Right lobe of liver (tissue), 6 donors: ENCODE data around the gene OPA3. TPM values are rescaled to one million over a fixed set of nuclear protein-coding genes. Genes with fewer than 3 reads are reported as not detected.

ENCODE experiments used
- ATAC-seq, 4 donors: fragments of 200-7000 bp; cut with Tn5 transposase; one replicate each; pipeline ENCODE4 v1.9.1; 2020; ENCODE audit warnings: mild to moderate bottlenecking in 4 of 4, moderate library complexity in 4 of 4
- DNase-seq, 3 donors: peaks; one replicate each; pipeline ENCODE4 v3.0.0-alpha.2; 2020
- H3K27ac ChIP-seq, 3 donors: fragments of 200-600 bp; one replicate each; pipeline ENCODE4 v1.8.0; 2022
- H3K27me3 ChIP-seq, 2 donors: fragments of 200-600 bp; one replicate each; pipeline ENCODE4 v1.8.0; 2022
- H3K36me3 ChIP-seq, 4 donors: fragments of 200-600 bp; sonication (generic) in 1 of 4; one replicate each; pipeline versions ENCODE4 v1.5.1 to v1.8.0; 2017 to 2022; ENCODE audit warnings: control low read depth in 1 of 4
- H3K4me1 ChIP-seq, 4 donors: fragments of 200-600 bp; sonication (generic) in 1 of 4; one replicate each; pipeline versions ENCODE4 v1.5.1 to v1.8.0; 2017 to 2022; ENCODE audit warnings: control low read depth in 1 of 4
- H3K4me3 ChIP-seq, 3 donors: fragments of 200-600 bp; one replicate each; pipeline ENCODE4 v1.8.0; 2022
- H3K9me3 ChIP-seq, 4 donors: fragments of 200-600 bp; sonication (generic) in 1 of 4; one replicate each; pipeline versions ENCODE4 v1.5.1 to v1.8.0; 2017 to 2022; ENCODE audit warnings: control low read depth in 1 of 4
- CTCF ChIP-seq, 4 donors: fragments of 200-600 bp in 3 of 4; fragments of 450-650 bp in 1 of 4; IDR thresholded peaks; one replicate each; pipeline versions ENCODE4 v1.5.1 to v1.8.0; 2016 to 2022; ENCODE audit warnings: antibody characterized with exemption in 4 of 4, mild to moderate bottlenecking in 2 of 4
- POLR2A ChIP-seq: fragments of 450-650 bp; IDR thresholded peaks from one replicate; pipeline ENCODE4 v1.6.1; 2017; ENCODE audit warnings: antibody characterized with exemption, mild to moderate bottlenecking
- WGBS: methylation state at CpG from one replicate; pipeline ENCODE4 v1.1.6; 2018; ENCODE audit warnings: low coverage, low lambda C conversion rate; ENCODE audit not compliant: insufficient coverage; ENCODE audit errors: missing lambda C conversion rate; 5-methylcytosine and 5-hydroxymethylcytosine counted together
- intact Hi-C, 2 donors: fragments of 100-400 bp; cut with DNase I; formaldehyde crosslinking; loops; one replicate each; pipeline versions ENCODE4 v1.11.2 to v1.14.1; 2022
- total RNA-seq, 6 experiments: library from RNA; depleted of rRNA in 2 of 6; stranded (reverse); fragments of >200 nt in 2 of 6; fragmentation: NEBNext Ultra II Directional in 3 of 6; extraction: Animal tissue kit (Norgen Biotek cat#: 25700) in 3 of 6; gene quantifications; one replicate each; pipeline versions ENCODE4 v1.1.0 to v1.2.4, GENCODE V29; 2016 to 2023
- donor health status: DM: no; HTN: yes; CAD: no.
- donor health status: DM: no; HTN: no; CAD: no.
- donor health status: DM: no; HTN: no; CAD: no.
- donor health status: DM: no; HTN: yes; CAD: no.
- donor health status: DM: no; HTN: yes; CAD: no.

Gene OPA3
- total RNA-seq, 6 experiments from 2014 or later, result 6.7 to 18.1 (median 8.1) TPM

- 56% methylated on average over 7 of the region's 7 CpGs for WGBS
- H3K27me3 ChIP-seq, result no peaks in the 10 kb centered on the region
- H3K27ac ChIP-seq, result no peak overlapping the region
- no peak overlapping the region for H3K4me3 ChIP-seq
- H3K9me3 ChIP-seq, result no peaks in the 10 kb centered on the region
- no peaks in the 10 kb centered on the region for H3K4me1 ChIP-seq
- TF ChIP-seq POLR2A (no peak), CTCF (IDR thresholded peaks at IDR 0.05) (no peak)
- no peak for DNase-seq
- no peaks in the 10 kb centered on the region for H3K36me3 ChIP-seq
- intact Hi-C loops, result no loop called here
- ATAC-seq, result peak in 2 of 4 donors; percentile 21 to 72
These were observed 42.4 kb downstream of the OPA3 start for GRCh38 chr19:45542234-45542668.

- H3K4me1 ChIP-seq, result no peaks in the 10 kb centered on the region
- H3K4me3 ChIP-seq, result no peak overlapping the region
- DNase-seq, result no peak
- no peak for TF ChIP-seq POLR2A
- H3K36me3 ChIP-seq, result no peaks in the 10 kb centered on the region
- WGBS, result 92% methylated on average over 6 of the region's 9 CpGs
- ATAC-seq, result no peak
- H3K27ac ChIP-seq, result no peak overlapping the region
- intact Hi-C loops, result no loop called here
- no peaks in the 10 kb centered on the region for H3K27me3 ChIP-seq
- no peaks in the 10 kb centered on the region for H3K9me3 ChIP-seq
These were observed 45.1 kb downstream of the OPA3 start for GRCh38 chr19:45539459-45539858.

GRCh38 chr19:45531349-45531748, 53.3 kb downstream of the OPA3 start:
- peaks cover 0 to 5% (median under 1%) of the 10 kb centered on the region in 4 donors for H3K36me3 ChIP-seq

GRCh38 chr19:45529420-45529785, 55.2 kb downstream of the OPA3 start:
- peaks cover 0 to 25% (median 0%) of the 10 kb centered on the region in 4 donors for H3K4me1 ChIP-seq
- H3K9me3 ChIP-seq, result no peaks in the 10 kb centered on the region
- intact Hi-C loops, result loop anchor here (10.0 kb wide), 3 partner anchors 45 to 115 kb away; partner anchors contain the start of gene EML2 (in 1 of the 2)
- peaks cover 0 to 11% (median 8%) of the 10 kb centered on the region in 4 donors for H3K36me3 ChIP-seq
- ATAC-seq, result no peak
- H3K27ac ChIP-seq, result no peak overlapping the region
- H3K4me3 ChIP-seq, result no peak overlapping the region
- no peak for TF ChIP-seq CTCF (IDR thresholded peaks at IDR 0.05)
- TF ChIP-seq POLR2A, result no peak
- no peaks in the 10 kb centered on the region for H3K27me3 ChIP-seq
- 36% methylated on average over 11 of the region's 14 CpGs for WGBS
- no peak for DNase-seq

More at GRCh38 chr19:45531349-45531748, 53.3 kb downstream of the OPA3 start:
- Histone ChIP-seq H3K4me3 (no peak overlapping the region), H3K4me1 (peaks cover 0 to 10% (median 0%) of the 10 kb centered on the region in 4 donors), H3K27me3 (no peaks in the 10 kb centered on the region), H3K27ac (no peak overlapping the region), H3K9me3 (no peaks in the 10 kb centered on the region)
- no peak for TF ChIP-seq POLR2A
- no peak for TF ChIP-seq CTCF (IDR thresholded peaks at IDR 0.05)
- ATAC-seq (no peak), DNase-seq (no peak)
- 100% methylated on average over 1 of the region's 1 CpG for WGBS
- intact Hi-C loops, result no loop called here

GRCh38 chr19:45528744-45529419, 55.7 kb downstream of the OPA3 start:
- peaks cover 0 to 29% (median 0%) of the 10 kb centered on the region in 4 donors for H3K4me1 ChIP-seq
- intact Hi-C loops, result loop anchor here (10.0 kb wide), 3 partner anchors 46 to 116 kb away; partner anchors contain the start of gene EML2 (in 1 of the 2)
- ATAC-seq (peak; percentile 4 to 23 (median 17)), DNase-seq (peak in 1 of 3 donors; percentile 57)
- H3K27ac ChIP-seq, result no peak overlapping the region
- peaks cover 0 to 14% (median 9%) of the 10 kb centered on the region in 4 donors for H3K36me3 ChIP-seq
- no peaks in the 10 kb centered on the region for H3K9me3 ChIP-seq
- TF ChIP-seq POLR2A, result no peak
- TF ChIP-seq CTCF (IDR thresholded peaks at IDR 0.05), result no peak
- peak overlapping the region in 1 of 3 donors; percentile 31 for H3K4me3 ChIP-seq
- whole genome bisulfite sequencing, result 10% methylated on average over 11 of the region's 49 CpGs
- no peaks in the 10 kb centered on the region for H3K27me3 ChIP-seq
